IPS-20b (cell line): ENCODE data around the gene CCDC57.
"Not testable (repeated sequence)": the region's sequence is repeated elsewhere in the genome, so short reads cannot be mapped to it uniquely, and the experiment has no call there.

ENCODE experiments used
- H3K27ac ChIP-seq: one replicate; pipeline ENCODE4 v1.5.1; 2013; ENCODE audit warnings: low read length
- H3K27me3 ChIP-seq: 2 replicates; pipeline ENCODE4 v1.6.1; 2013; ENCODE audit warnings: mild to moderate bottlenecking, low read length, inconsistent platforms; ENCODE audit not compliant: insufficient read depth
- H3K36me3 ChIP-seq: 2 replicates; pipeline ENCODE4 v1.6.1; 2013; ENCODE audit warnings: low read depth, mild to moderate bottlenecking, inconsistent platforms, low read length, moderate library complexity; ENCODE audit not compliant: insufficient read depth
- H3K4me1 ChIP-seq: 2 replicates; pipeline ENCODE4 v1.6.1; 2013; ENCODE audit warnings: mild to moderate bottlenecking, control low read depth, inconsistent platforms, low read length, moderate library complexity; ENCODE audit not compliant: insufficient read depth
- H3K4me3 ChIP-seq: 2 replicates; pipeline ENCODE4 v1.5.1; 2013; ENCODE audit warnings: mild to moderate bottlenecking, low read length, inconsistent platforms
- H3K9ac ChIP-seq: 2 replicates; pipeline ENCODE4 v1.6.1; 2013; ENCODE audit warnings: low read depth, mild to moderate bottlenecking, inconsistent platforms, low read length, moderate library complexity
- H3K9me3 ChIP-seq: 2 replicates; pipeline ENCODE4 v1.6.1; 2013; ENCODE audit warnings: mild to moderate bottlenecking, low read depth, low read length, inconsistent platforms; ENCODE audit not compliant: insufficient read depth

Gene CCDC57

GRCh38 chr17:82212331-82213250, at the start of gene CCDC57:
CCDC57 (minus strand) TSS chr17:82212842; CDS start chr17:82201944, 10,898 bp downstream.
- Histone ChIP-seq H3K4me3 (peak within 1 kb of the TSS; percentile 75), H3K36me3 (no peaks in the 10 kb centered on the region), H3K9me3 (no peaks in the 10 kb centered on the region), H3K9ac (peak within 1 kb of the TSS; percentile 61; the same call in 1 of the 2 replicates), H3K4me1 (no peaks in the 10 kb centered on the region), H3K27ac (no peak within 1 kb of the TSS), H3K27me3 (peaks cover 33% of the 10 kb centered on the region)

- Histone ChIP-seq H3K27me3 (no peaks in the 10 kb centered on the region), H3K27ac (no peak overlapping the region), H3K36me3 (peaks cover 95% of the 10 kb centered on the region), H3K4me3 (no peak overlapping the region), H3K9me3 (peaks cover 5% of the 10 kb centered on the region; the same call in 1 of the 2 replicates), H3K9ac (no peak overlapping the region), H3K4me1 (no peaks in the 10 kb centered on the region)
These were observed 49.7 kb upstream of the CCDC57 start for GRCh38 chr17:82262344-82262743.

- H3K27ac ChIP-seq, H3K9ac ChIP-seq, H3K9me3 ChIP-seq, H3K27me3 ChIP-seq, H3K4me1 ChIP-seq, H3K4me3 ChIP-seq: not testable (repeated sequence)
- H3K36me3 ChIP-seq, result peaks cover 99% of the 10 kb centered on the region
These were observed 47.6 kb upstream of the CCDC57 start for GRCh38 chr17:82259972-82260961.

GRCh38 chr17:82258555-82258954, 45.9 kb upstream of the CCDC57 start:
- H3K27ac ChIP-seq, result no peak overlapping the region
- peaks cover 5% of the 10 kb centered on the region; the same call in 1 of the 2 replicates for H3K9me3 ChIP-seq
- H3K4me1 ChIP-seq, result no peaks in the 10 kb centered on the region
- H3K27me3 ChIP-seq, result no peaks in the 10 kb centered on the region
- peaks cover 86% of the 10 kb centered on the region for H3K36me3 ChIP-seq
- H3K4me3 ChIP-seq, result no peak overlapping the region
- no peak overlapping the region for H3K9ac ChIP-seq

GRCh38 chr17:82257473-82257872, 44.8 kb upstream of the CCDC57 start:
- Histone ChIP-seq H3K27me3 (no peaks in the 10 kb centered on the region), H3K36me3 (peaks cover 86% of the 10 kb centered on the region), H3K27ac (no peak overlapping the region), H3K9ac (no peak overlapping the region), H3K9me3 (peaks cover 5% of the 10 kb centered on the region; the same call in 1 of the 2 replicates), H3K4me3 (no peak overlapping the region), H3K4me1 (no peaks in the 10 kb centered on the region)

DNA sequence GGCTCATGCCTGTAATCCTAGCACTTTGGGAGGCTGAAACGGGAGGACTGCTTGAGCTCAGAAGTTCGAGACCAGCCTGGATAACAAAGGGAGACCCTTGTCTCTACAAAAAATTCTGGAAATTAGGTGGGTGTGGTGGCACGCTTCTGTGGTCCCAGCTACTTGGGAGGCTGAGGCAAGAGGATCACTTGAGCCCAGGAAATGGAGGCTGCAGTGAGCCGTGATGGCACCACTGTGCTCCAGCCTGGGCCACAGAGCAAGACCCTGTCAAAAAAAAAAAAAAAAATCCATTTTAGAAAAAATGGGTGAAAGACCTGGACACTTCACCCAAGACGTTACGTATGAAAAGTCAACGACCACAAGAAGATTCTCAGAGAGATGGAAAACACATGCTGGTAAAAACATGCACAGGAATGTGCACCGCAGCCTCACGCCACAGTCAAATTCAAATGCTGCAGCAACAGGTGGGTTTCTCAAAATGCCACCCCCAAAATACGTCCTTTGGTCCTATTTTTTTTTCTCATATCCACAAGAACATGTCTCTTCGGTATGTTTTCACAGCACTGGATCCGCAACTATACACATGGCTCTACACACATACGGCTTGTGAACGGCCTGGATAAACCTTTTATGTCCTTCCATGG, 43.7 kb upstream of the CCDC57 start:
- H3K4me3 ChIP-seq, result no peak overlapping the region
- H3K9ac ChIP-seq, result no peak overlapping the region
- H3K27me3 ChIP-seq, result no peaks in the 10 kb centered on the region
- H3K36me3 ChIP-seq, result peaks cover 86% of the 10 kb centered on the region
- no peak overlapping the region for H3K27ac ChIP-seq
- no peaks in the 10 kb centered on the region for H3K4me1 ChIP-seq
- H3K9me3 ChIP-seq, result peaks cover 5% of the 10 kb centered on the region; the same call in 1 of the 2 replicates

DNA sequence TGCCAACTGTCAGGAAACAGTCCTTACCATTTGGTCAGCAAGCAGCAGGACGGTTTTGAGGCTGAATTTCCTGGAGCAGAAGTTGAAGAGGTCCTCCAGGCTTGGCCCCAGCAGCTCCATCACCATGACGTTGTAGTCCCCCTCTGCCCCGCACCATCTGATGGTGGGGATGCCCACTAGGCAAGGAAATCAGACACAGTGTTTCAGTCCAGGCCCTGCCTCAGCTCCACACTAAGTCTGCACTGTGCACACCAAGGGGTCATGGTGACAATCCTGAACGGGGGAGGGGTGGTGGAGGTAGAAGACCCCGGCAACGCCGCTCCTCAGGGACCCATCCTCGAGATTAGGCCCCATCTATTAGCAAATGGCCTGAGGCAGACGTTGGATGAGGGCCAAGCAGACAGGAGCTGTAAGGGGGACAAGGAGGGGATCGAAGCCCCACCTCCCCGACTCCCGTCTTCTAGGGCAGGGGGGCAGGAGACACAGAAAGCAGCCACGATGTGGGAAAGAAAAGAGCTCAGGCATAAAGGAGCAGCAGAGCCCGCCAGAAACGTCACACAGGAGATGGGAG, 42.8 kb upstream of the CCDC57 start:
- H3K36me3 ChIP-seq, result peaks cover 86% of the 10 kb centered on the region

GRCh38 chr17:82254746-82255145, 42.1 kb upstream of the CCDC57 start:
- not testable (repeated sequence) for H3K4me1 ChIP-seq, H3K27ac ChIP-seq, H3K9ac ChIP-seq, H3K9me3 ChIP-seq, H3K27me3 ChIP-seq, H3K4me3 ChIP-seq
- peaks cover 86% of the 10 kb centered on the region for H3K36me3 ChIP-seq

More for the DNA sequence above, 42.8 kb upstream of the CCDC57 start:
- Histone ChIP-seq H3K4me1 (no peaks in the 10 kb centered on the region), H3K4me3 (no peak overlapping the region), H3K9ac (no peak overlapping the region), H3K9me3 (peaks cover 1% of the 10 kb centered on the region; the same call in 1 of the 2 replicates), H3K27me3 (no peaks in the 10 kb centered on the region), H3K27ac (no peak overlapping the region)

DNA sequence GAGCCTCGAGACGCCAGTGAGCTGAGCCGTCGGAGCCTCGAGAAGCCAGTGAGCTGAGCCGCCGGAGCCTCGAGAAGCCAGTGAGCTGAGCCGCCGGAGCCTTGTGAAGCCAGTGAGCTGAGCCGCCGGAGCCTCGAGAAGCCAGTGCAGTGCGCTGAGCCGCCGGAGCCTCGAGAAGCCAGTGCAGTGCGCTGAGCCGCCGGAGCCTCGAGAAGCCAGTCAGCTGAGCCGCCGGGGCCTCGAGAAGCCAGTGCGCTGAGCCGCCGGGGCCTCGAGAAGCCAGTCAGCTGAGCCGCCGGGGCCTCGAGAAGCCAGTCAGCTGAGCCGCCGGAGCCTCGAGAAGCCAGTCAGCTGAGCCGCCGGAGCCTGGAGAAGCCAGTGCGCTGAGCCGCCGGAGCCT, 41.5 kb upstream of the CCDC57 start:
- H3K27ac ChIP-seq, H3K27me3 ChIP-seq, H3K4me3 ChIP-seq, H3K9me3 ChIP-seq, H3K4me1 ChIP-seq, H3K9ac ChIP-seq: not testable (repeated sequence)
- H3K36me3 ChIP-seq, result peaks cover 86% of the 10 kb centered on the region

DNA sequence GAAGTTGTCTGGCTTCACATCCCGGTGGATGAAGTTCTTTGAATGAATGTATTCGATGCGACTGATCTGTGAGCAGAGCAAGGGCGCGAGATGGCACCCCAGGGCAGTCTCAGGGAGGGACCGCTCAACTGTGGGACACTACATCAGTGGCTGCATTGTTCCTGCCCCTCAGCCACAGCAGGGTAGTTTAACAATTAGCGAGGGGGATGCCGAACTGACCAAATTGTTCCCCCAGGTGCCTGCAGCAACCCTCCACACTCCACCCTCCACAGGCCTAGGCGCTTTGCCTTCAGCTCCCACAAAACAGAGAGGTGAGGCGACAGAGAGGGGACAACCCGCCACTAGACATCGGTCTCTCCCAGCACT, 40.5 kb upstream of the CCDC57 start:
- no peak overlapping the region for H3K27ac ChIP-seq
- no peak overlapping the region for H3K9ac ChIP-seq
- H3K4me3 ChIP-seq, result no peak overlapping the region
- no peaks in the 10 kb centered on the region for H3K4me1 ChIP-seq
- no peaks in the 10 kb centered on the region for H3K9me3 ChIP-seq
- peaks cover 86% of the 10 kb centered on the region for H3K36me3 ChIP-seq
- no peaks in the 10 kb centered on the region for H3K27me3 ChIP-seq
